ENCODE measurements around the gene NDUFS7.

DNA sequence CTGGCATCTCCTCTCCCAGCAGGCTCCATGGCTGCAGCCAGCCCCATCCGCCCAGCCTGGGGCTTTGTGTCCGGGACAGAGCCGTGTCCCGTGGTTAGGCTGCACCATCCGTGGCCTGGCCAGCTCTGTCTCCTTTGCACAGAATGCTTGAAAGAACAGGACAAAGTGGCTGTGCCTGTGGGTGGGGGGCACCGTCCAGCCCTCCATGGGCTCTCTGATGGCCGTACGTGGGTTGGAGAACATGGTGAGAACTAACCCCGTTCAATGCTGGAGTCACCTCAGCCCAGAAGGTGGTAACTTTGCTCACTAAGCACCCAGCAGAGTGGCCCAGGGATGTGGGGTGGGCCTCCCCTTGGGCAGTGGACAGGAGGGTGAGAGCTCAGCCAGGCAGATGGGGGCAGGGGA is 57.3 kb downstream of the NDUFS7 start:
- TF ChIP-seq ZNF565 (CRISPR knock-in tag; conservative IDR thresholded peaks at IDR 0.05; ENCODE audit: low read depth) (no peak), BACH2 (CRISPR knock-in tag; IDR thresholded peaks at IDR 0.05; ENCODE audit: borderline replicate concordance) (no peak), ISL1 (CRISPR knock-in tag; IDR thresholded peaks at IDR 0.05) (no peak), PPARA (CRISPR knock-in tag; IDR thresholded peaks at IDR 0.05; ENCODE audit: borderline replicate concordance) (no peak), RARB (CRISPR knock-in tag; IDR thresholded peaks at IDR 0.05) (no peak), ZFP3 (CRISPR knock-in tag; IDR thresholded peaks at IDR 0.05) (no peak), ZNF8 (CRISPR knock-in tag; IDR thresholded peaks at IDR 0.05) (no peak), TOX (CRISPR knock-in tag; IDR thresholded peaks at IDR 0.05; ENCODE audit: borderline replicate concordance) (no peak), ZFP30 (CRISPR knock-in tag; IDR thresholded peaks at IDR 0.05) (no peak), ARNTL (CRISPR knock-in tag; IDR thresholded peaks at IDR 0.05; ENCODE audit: borderline replicate concordance, low read depth) (no peak)
- TF ChIP-seq, protein P1, sequence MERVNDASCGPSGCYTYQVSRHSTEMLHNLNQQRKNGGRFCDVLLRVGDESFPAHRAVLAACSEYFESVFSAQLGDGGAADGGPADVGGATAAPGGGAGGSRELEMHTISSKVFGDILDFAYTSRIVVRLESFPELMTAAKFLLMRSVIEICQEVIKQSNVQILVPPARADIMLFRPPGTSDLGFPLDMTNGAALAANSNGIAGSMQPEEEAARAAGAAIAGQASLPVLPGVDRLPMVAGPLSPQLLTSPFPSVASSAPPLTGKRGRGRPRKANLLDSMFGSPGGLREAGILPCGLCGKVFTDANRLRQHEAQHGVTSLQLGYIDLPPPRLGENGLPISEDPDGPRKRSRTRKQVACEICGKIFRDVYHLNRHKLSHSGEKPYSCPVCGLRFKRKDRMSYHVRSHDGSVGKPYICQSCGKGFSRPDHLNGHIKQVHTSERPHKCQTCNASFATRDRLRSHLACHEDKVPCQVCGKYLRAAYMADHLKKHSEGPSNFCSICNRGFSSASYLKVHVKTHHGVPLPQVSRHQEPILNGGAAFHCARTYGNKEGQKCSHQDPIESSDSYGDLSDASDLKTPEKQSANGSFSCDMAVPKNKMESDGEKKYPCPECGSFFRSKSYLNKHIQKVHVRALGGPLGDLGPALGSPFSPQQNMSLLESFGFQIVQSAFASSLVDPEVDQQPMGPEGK (CRISPR knock-in tag; IDR thresholded peaks at IDR 0.05; ENCODE audit: borderline replicate concordance): no peak
